GM12873 (cell line): ENCODE results near the gene ARID1B.

ENCODE experiments used
- CTCF ChIP-seq: IDR thresholded peaks from 2 replicates; pipeline ENCODE4 v1.5.1; 2012; ENCODE audit warnings: low read depth, mild to moderate bottlenecking, moderate library complexity, low read length, control low read depth; ENCODE audit not compliant: insufficient read depth; ENCODE audit errors: missing control alignments

Gene ARID1B

DNA sequence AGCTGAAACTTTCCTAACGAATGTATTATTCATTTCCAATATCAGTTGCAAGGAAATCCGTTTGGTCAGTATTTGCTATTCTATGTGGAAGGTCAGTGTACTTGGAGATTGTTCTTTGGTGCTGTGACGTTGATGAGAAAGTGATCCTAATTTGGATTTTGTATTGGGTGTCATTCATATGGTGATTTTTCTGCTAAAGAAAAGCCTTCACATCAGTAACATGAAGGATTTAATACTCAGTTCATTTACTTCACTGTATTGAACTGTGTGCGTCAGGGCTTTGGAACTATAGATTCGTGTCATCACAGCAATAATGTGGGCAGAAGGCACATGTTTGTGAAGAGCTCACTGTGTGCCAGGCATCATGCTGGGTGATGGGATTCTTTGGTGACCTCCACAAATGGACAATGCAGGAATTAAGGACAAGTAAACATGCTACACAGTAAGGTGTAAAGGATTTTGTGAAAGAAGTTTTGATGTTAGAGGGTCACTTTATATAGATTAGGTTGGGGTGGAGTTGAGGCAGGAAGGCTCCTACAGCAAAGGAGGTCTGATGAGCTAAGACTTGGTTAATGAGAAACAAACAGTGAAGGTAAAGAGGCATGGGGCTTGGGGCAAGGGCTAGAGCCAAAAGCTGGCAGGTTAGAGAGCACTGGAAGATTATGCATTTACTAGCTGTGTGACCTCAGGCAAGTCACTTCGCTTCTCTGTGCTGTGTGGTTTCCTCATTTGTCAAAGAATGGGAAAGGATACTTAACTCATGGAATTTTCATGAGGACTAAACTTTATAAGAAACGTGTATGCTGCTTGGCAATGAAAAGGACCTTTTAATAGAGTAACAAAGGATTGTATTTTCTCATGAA lies 12.1 kb downstream of the ARID1B start:
- no peak for TF ChIP-seq CTCF

DNA sequence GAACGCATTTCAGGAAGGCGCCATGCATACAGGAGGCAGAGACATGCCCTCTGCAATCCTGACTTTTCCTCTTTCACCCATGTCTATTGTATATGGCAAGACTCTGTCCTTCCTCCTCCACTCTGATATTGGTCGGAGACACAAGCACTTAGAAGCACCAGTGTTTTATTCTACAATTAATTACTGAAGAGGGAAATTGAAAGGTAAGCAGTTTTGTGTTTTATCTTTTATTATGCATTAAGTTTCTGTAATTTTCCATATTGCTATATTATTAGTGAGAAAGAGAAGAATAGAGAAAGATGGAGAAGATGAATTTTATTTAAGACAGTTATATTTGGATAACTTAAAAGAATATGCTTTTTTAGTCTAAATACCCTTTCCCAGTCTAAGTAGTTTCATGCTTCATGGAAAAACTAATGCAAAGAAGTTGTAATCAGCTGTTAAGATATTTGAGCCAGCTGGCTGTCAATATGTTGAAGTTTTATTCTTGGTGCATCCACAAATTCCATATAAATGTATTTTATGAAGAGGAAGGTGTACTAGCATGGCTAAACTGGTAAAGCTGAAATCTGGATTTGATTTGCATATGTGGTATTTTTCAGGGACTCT lies 13.6 kb downstream of the ARID1B start:
- no peak for TF ChIP-seq CTCF

DNA sequence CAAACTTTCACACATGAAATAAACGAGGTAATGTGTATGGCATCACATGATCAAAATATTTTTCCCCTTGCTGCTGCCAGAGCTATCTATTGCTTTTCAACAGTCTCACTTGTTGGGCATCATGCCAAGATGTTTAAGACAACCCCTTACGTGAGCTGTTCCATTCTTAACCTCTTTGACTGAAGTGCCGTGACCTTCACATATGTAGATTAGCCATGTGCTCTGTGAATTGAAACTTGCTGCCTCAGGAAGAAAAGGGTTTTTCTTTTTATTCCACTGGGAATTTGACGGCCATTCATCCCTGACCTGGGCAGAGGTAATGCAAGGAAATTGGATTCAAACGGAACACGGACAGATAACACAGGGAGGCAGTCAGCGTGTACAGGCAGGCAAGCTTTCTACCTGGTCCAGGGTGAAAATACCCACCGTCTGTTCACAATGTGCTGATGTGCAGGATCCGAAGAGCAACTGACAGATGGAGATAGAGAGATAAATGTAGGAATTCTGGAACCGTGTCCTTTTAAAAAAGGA lies 14.2 kb downstream of the ARID1B start:
- TF ChIP-seq CTCF, result no peak

GRCh38 chr6:156793200-156793599 lies 16.0 kb downstream of the ARID1B start:
- TF ChIP-seq CTCF, result no peak

DNA sequence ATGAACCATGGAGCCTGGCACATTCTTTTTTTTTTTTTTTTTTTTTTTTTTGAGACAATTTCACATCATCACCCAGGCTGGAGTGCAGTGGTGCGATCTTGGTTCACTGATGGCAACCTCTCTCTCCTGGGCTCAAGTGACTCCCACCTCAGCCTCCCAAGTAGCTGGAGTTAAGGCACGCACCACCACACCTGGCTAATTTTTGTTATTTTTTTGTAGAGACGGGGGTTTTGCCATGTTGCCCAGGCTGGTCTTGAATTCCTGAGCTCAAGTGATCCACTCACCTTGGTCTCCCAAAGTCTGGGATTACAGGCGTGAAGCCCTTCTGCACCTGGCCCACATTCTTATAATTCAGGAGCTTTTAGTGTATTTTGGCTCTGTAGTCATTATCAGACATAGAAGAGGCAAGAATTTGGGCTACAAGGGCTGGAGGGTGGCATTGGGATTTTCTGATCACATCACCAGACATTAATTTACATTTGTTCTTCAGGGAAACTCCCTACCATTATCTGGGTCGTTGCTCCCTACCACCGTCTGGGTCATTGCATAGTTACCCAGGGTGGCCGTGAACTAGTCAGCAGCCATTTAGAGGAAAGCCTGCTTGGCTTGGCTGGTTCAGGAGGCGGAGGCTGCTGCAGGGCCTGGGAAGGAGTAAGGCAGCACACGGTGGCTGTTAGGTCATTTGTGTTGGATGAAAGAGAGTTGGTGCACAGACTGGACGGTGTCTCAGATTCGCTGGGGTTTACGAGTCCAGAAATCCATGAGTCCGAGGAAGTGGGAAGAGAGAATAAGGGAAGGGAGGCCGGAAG lies 17.6 kb downstream of the ARID1B start:
- no peak for TF ChIP-seq CTCF

- TF ChIP-seq CTCF, result no peak
These were observed 18.6 kb downstream of the ARID1B start for GRCh38 chr6:156795825-156796224.

- TF ChIP-seq CTCF, result no peak
These were observed 19.4 kb downstream of the ARID1B start for GRCh38 chr6:156796627-156797026.
